GDM1 (cell line): ENCODE data around the gene UBASH3A.
A peak's percentile ranks its signal among the peaks of the same experiment; 100 is the strongest.

Source experiments
- DNase-seq: peaks from one replicate; lab custom pipeline; 2025; lab: John Stamatoyannopoulos, UW

UBASH3A gene

GRCh38 chr21:42491328-42491727 lies 87.6 kb downstream of the UBASH3A start:
- no peak for DNase-seq

DNA sequence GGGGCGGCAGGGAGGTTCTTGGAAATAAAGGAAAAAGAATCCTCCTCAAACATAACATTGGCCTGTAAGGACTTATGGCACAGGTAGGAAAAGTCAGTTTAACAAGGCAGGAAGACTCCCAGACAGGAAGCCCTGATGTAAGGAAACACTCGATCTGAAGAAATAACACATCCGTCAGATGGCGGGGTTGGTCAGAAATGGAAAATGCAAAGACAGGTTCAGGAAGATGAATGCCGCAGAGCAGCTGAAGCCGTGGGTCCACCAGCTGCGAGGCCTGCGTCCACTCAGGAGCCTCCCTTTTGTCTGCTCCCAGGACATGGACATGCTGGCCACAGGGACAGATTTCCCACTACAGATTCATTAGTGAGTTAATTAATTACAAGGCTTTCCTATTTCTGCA lies 88.5 kb downstream of the UBASH3A start:
- no peak for DNase-seq

DNA sequence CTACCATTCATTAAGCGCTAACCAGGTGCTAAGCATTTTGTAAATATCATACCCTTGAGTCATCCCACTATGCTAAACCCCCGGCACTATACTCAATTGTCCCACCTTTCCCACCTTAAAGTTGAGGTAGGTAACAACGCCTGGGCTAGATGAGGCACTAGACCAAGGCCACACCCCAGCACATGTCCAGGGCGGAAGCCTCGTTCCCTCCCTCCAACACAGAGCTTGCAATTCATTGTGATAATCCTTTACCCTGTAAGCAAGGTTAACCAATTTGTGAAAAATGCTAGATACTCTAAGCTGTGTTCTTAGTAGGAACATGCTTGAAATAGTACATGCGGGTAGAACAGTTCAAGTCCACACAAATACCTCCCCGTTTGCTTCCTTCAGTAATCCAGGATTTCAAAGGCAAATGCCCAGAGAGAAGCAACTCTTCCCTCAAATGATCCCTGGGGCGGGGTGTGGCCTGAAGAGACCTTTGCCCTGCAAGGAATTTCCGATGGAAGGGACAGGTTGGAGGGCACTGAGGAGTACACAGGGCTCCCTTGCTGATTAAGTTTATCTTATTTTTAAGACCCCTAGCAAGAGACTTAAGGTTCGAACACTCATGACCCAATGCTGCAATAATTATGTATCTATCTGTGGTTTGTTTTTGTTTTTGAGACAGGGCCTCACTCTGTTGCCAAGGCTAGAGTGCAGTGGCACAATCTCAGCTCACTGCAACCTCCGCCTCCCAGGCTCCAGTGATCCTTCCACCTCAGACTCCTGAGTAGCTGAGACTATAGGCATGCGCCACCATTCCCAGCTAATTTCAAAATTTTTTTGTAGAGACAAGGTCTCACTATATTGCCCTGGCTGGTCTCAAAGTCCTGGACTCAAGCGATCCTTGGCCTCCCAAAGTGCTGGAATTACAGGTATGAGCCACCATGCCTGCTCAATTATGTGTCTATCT lies 89.7 kb downstream of the UBASH3A start:
- DNase-seq = no peak

- no peak for DNase-seq
These were observed 91.3 kb downstream of the UBASH3A start for GRCh38 chr21:42495027-42495426.

DNA sequence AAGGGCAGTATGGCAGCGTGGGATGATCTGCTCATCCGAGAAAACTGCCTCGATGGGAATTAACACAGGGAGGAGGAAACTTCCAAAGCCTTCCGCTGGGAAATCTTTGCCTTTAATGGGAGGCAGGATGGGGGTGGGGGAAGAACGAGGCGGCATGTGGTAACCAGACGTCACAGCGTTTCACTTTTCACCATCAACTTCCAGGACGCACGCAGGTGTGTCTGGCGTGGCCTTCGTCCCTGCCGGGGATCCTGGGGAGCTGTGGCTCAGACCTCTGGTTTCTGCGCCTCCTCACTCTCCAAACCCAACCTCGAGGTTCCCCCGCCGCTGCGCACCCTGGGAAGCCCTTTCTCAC lies 92.0 kb downstream of the UBASH3A start:
- no peak for DNase-seq

DNA sequence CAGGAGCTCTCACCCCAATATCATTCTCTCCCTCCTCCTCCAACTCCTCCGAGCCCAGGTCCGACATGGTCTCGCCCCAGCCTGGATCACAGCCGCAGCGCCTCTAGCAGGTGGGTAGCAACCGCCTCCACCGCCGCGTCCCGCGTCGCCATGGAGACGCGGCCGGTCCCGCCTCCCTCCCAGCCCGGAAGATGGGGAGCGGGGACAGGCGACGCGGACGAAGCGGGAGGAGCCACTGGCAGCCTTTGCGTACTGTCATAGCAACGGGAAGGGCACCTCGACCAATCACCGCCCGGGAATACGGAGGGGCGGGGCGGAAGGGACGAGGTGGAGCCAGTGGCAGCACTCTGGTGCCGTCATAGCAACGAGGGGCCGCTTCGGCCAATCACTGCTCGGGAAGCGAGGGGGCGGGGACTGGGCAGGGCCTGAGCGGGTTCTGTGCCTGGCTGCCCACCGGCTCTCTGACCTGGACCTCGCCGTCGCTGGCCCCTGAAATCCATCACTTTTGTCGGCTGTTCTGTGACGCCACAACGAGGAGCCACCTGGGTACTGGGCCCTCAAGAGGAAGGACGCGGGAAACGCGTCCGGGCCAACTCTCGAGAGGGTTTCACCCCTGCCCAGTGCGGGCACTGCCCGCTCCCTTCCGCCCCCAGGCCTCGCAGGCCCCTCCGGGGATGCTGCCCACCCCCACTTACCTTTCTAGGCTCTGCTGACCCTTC lies 92.6 kb downstream of the UBASH3A start, which contains the start of gene RSPH1:
TSS of gene RSPH1 (minus strand) at position 105 of the 719 bp plus-strand sequence. CDS start at position 67, 38 bp downstream.
- DNase-seq = peak; percentile 98

GRCh38 chr21:42496839-42497202 lies 93.1 kb downstream of the UBASH3A start:
- no peak for DNase-seq
